GM18507 (cell line): ENCODE data around the gene PIGV.
"Not testable (repeated sequence)": the region's sequence is repeated elsewhere in the genome, so short reads cannot be mapped to it uniquely, and the experiment has no call there.

ENCODE experiments used
- DNase-seq: peaks from one replicate; pipeline ENCODE4 v3.0.0; 2011; ENCODE audit warnings: low read depth; ENCODE audit not compliant: insufficient read length; ENCODE audit errors: extremely low spot score
- FAIRE-seq: peaks from 2 replicates; lab custom pipeline; 2011; peaks lifted over from hg19 to GRCh38; lab: Jason Lieb, UNC

PIGV gene

GRCh38 chr1:26790551-26790953 lies 2.8 kb downstream of the PIGV start:
- FAIRE-seq, result peak; percentile 72
- DNase-seq, result peak; percentile 20

- no peak for DNase-seq
- no peak for FAIRE-seq
These were observed 3.4 kb downstream of the PIGV start for GRCh38 chr1:26791148-26791547.

GRCh38 chr1:26791626-26792025 lies 3.9 kb downstream of the PIGV start:
- DNase-seq (no peak), FAIRE-seq (no peak)

- FAIRE-seq (no peak), DNase-seq (no peak)
These were observed 5.2 kb downstream of the PIGV start for GRCh38 chr1:26792924-26793323.

GRCh38 chr1:26794391-26794790 lies 6.6 kb downstream of the PIGV start:
- DNase-seq (no peak), FAIRE-seq (no peak)

- DNase-seq (no peak), FAIRE-seq (no peak)
These were observed 9.9 kb downstream of the PIGV start for GRCh38 chr1:26797627-26798026.

- FAIRE-seq (no peak), DNase-seq (no peak)
These were observed 11.9 kb downstream of the PIGV start for GRCh38 chr1:26799479-26800142.

GRCh38 chr1:26803932-26804331 lies 16.2 kb downstream of the PIGV start:
- FAIRE-seq, DNase-seq: not testable (repeated sequence)

- FAIRE-seq (peak; percentile 87), DNase-seq (peak; percentile 60)
These were observed 22.4 kb downstream of the PIGV start for GRCh38 chr1:26810105-26810504.

- FAIRE-seq (no peak), DNase-seq (no peak)
These were observed 23.3 kb downstream of the PIGV start for GRCh38 chr1:26811057-26811456.

GRCh38 chr1:26811708-26812107 lies 24.0 kb downstream of the PIGV start:
- FAIRE-seq, result no peak
- no peak for DNase-seq

- FAIRE-seq, result no peak
- DNase-seq, result no peak
These were observed 26.6 kb downstream of the PIGV start for GRCh38 chr1:26814377-26814776.

GRCh38 chr1:26814893-26815292 lies 27.1 kb downstream of the PIGV start:
- FAIRE-seq, result no peak
- no peak for DNase-seq

GRCh38 chr1:26820784-26821269 lies 33.1 kb downstream of the PIGV start:
- DNase-seq, result peak; percentile 60
- peak; percentile 82 for FAIRE-seq

- DNase-seq (no peak), FAIRE-seq (no peak)
These were observed 35.1 kb downstream of the PIGV start for GRCh38 chr1:26822737-26823395.

GRCh38 chr1:26824731-26825130 lies 37.0 kb downstream of the PIGV start:
- no peak for FAIRE-seq

GRCh38 chr1:26826261-26827105 lies 38.7 kb downstream of the PIGV start, which contains the start of gene ZDHHC18:
TSS of gene ZDHHC18 (plus strand) at chr1:26826688. CDS start at chr1:26826805, 117 bp downstream.
- peak; percentile 49 for DNase-seq

More at GRCh38 chr1:26824731-26825130, 37.0 kb downstream of the PIGV start:
- no peak for DNase-seq

GRCh38 chr1:26827106-26827604 lies 39.4 kb downstream of the PIGV start:
- DNase-seq, result no peak
- FAIRE-seq, result no peak

More at GRCh38 chr1:26826261-26827105, 38.7 kb downstream of the PIGV start, which contains the start of gene ZDHHC18:
- no peak for FAIRE-seq

GRCh38 chr1:26827663-26828062 lies 39.9 kb downstream of the PIGV start:
- DNase-seq (no peak), FAIRE-seq (no peak)
